Measurements from ENCODE around the gene ZNF862.

ZNF862 gene

DNA sequence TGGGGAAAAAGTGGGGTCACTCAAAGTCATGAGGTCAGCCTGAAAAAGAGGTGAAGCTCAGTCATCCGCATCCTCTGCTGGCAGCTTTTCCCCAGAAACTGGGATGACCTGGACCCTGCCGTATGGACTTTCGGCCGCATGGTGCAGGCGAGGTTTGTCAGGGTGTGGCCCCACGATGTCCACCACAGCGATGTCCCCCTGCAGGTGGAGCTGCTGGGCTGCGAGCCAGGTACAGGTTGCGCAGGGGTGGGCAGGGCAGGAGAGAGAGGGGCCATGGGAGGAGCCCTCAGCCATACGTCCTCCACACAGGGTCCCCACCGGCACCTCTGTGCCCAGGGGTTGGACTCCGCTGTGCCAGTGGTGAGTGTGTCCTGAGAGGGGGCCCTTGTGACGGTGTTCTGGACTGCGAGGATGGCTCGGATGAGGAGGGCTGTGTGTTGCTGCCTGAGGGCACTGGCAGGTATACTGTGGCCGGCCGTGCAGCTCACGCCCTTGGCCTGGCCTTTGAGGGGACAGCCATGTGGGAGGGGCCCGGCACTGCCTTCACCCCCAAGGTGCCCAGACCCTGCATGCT, 41.8 kb upstream of the ZNF862 start:
- TF ChIP-seq, protein P1, sequence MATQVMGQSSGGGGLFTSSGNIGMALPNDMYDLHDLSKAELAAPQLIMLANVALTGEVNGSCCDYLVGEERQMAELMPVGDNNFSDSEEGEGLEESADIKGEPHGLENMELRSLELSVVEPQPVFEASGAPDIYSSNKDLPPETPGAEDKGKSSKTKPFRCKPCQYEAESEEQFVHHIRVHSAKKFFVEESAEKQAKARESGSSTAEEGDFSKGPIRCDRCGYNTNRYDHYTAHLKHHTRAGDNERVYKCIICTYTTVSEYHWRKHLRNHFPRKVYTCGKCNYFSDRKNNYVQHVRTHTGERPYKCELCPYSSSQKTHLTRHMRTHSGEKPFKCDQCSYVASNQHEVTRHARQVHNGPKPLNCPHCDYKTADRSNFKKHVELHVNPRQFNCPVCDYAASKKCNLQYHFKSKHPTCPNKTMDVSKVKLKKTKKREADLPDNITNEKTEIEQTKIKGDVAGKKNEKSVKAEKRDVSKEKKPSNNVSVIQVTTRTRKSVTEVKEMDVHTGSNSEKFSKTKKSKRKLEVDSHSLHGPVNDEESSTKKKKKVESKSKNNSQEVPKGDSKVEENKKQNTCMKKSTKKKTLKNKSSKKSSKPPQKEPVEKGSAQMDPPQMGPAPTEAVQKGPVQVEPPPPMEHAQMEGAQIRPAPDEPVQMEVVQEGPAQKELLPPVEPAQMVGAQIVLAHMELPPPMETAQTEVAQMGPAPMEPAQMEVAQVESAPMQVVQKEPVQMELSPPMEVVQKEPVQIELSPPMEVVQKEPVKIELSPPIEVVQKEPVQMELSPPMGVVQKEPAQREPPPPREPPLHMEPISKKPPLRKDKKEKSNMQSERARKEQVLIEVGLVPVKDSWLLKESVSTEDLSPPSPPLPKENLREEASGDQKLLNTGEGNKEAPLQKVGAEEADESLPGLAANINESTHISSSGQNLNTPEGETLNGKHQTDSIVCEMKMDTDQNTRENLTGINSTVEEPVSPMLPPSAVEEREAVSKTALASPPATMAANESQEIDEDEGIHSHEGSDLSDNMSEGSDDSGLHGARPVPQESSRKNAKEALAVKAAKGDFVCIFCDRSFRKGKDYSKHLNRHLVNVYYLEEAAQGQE (IDR thresholded peaks at IDR 0.05; ENCODE audit: insufficient read depth in 1 of 2, low read depth in 2 of 2, low read length in 2 of 2) = no peak
- no peak for TF ChIP-seq FOXP2 (optimal IDR thresholded peaks at IDR 0.05; ENCODE audit: borderline replicate concordance, extremely low read depth, extremely low read length, insufficient read depth)
- no peak for TF ChIP-seq POLR2AphosphoS5 (IDR thresholded peaks at IDR 0.05; ENCODE audit: low read depth, low read length)
- TF ChIP-seq SIN3A (IDR thresholded peaks at IDR 0.05; ENCODE audit: borderline replicate concordance, insufficient read depth, low read length) = no peak
- no peak for TF ChIP-seq TAF1 (IDR thresholded peaks at IDR 0.05; ENCODE audit: borderline replicate concordance, insufficient read depth, low read length)

DNA sequence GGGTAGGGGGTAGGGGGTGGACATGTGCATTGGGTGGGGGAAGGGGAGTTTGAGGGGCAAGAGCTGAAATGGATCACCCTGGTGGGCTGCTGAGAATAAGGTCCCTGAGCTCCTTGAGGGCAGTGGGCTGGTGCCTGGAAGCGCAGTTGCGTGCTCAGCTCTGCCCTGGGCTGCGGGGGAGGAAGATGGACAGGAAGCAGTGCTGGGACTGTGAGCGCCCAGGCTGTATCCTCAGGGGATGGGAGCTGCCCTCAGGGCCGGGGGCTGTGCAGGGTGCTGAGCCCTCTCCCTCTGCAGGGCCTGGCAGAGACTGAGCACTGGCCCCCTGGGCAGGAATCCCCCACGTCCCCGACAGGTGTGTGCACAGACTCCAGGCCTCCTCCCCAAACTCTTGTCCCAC, 40.4 kb upstream of the ZNF862 start:
- no peak for TF ChIP-seq FOXP2 (optimal IDR thresholded peaks at IDR 0.05; ENCODE audit: borderline replicate concordance, extremely low read depth, extremely low read length, insufficient read depth)
- TF ChIP-seq TAF1 (IDR thresholded peaks at IDR 0.05; ENCODE audit: borderline replicate concordance, insufficient read depth, low read length) = no peak
- TF ChIP-seq, protein P1 (IDR thresholded peaks at IDR 0.05; ENCODE audit: insufficient read depth in 1 of 2, low read depth in 2 of 2, low read length in 2 of 2) = no peak
- TF ChIP-seq SIN3A (IDR thresholded peaks at IDR 0.05; ENCODE audit: borderline replicate concordance, insufficient read depth, low read length) = no peak
- TF ChIP-seq POLR2AphosphoS5 (IDR thresholded peaks at IDR 0.05; ENCODE audit: low read depth, low read length) = no peak

DNA sequence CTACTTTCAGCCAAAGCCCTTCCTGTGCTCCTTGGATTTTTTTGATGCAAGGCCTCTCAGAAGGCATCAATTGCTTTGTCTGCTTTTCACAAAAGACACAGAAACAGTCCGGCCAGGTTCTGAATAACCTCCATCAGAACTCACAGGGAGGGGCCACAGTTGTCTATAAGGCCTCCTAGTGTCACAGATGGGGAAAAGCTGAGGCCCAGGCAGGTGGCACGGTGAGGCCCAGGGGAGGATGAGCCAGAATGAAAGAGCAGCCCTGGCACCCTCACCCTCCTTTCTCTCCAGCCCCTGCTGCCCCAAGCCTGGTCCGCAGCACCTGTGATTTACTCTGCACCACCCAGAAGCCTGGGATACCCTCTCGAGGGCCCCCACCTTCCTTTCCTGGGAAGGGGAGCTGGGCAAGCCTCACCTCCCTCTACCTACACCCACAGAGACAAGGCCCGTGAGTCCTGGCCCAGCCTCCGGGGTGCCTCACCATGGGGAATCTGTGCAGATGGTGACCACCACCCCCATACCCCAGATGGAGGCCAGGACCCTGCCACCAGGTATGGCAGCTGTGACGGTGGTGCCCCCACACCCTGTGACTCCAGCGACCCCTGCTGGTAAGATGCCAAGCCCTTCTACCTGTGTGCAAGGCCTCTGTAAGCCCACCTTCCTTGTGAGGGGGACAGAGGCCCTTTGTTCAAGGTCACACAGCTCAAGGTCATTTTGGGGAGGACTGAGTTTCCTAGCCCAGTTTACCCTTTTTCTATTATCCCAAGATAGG, 38.6 kb upstream of the ZNF862 start:
- no peak for TF ChIP-seq POLR2AphosphoS5 (IDR thresholded peaks at IDR 0.05; ENCODE audit: low read depth, low read length)
- no peak for TF ChIP-seq SIN3A (IDR thresholded peaks at IDR 0.05; ENCODE audit: borderline replicate concordance, insufficient read depth, low read length)

DNA sequence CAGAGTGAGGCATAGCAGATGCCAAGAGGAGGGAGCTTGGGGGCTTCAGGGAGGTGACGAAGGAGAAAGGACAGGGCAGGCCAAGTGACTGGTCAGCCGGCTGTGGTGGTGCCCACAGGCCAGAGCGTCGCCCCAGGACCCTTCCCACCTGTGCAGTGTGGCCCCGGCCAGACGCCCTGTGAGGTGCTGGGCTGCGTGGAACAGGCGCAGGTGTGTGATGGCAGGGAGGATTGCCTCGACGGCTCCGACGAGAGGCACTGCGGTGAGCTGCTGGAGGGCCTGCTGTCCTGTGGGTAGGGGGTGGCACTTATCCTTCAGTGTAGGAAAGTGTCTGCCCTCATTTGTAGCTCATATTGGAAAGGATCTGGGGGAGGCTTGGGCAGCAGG, 38.0 kb upstream of the ZNF862 start:
- TF ChIP-seq FOXP2 (optimal IDR thresholded peaks at IDR 0.05; ENCODE audit: borderline replicate concordance, extremely low read depth, extremely low read length, insufficient read depth) (no peak), SIN3A (IDR thresholded peaks at IDR 0.05; ENCODE audit: borderline replicate concordance, insufficient read depth, low read length) (no peak), TAF1 (IDR thresholded peaks at IDR 0.05; ENCODE audit: borderline replicate concordance, insufficient read depth, low read length) (no peak), POLR2AphosphoS5 (IDR thresholded peaks at IDR 0.05; ENCODE audit: low read depth, low read length) (no peak)
- TF ChIP-seq, protein P1 (IDR thresholded peaks at IDR 0.05; ENCODE audit: insufficient read depth in 1 of 2, low read depth in 2 of 2, low read length in 2 of 2) = no peak

DNA sequence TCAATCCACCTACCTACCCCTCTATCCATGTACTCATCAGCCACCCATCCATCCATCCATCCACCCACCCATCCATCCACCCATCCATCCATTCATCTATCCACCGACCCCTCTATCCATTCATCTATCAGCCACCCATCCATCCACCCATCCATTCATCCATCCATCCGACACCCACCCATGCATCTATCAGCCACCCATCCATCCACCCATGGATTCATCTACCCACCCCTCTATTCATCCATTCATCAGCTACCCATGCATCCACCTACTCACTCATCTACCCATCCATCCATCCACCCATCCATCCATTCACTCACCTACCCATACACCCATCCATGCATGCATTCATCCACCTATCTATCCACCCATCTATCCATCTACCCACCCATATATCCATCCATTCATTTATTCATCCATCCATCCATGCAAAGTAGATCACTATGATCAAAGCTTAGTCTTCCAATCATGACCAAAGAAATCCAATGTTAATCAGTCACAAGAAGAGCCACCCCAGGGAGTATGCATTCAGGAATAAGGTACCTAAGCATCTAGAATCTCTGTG, 37.1 kb upstream of the ZNF862 start:
- no peak for TF ChIP-seq FOXP2 (optimal IDR thresholded peaks at IDR 0.05; ENCODE audit: borderline replicate concordance, extremely low read depth, extremely low read length, insufficient read depth)
- TF ChIP-seq SIN3A (IDR thresholded peaks at IDR 0.05; ENCODE audit: borderline replicate concordance, insufficient read depth, low read length) = no peak
- TF ChIP-seq POLR2AphosphoS5 (IDR thresholded peaks at IDR 0.05; ENCODE audit: low read depth, low read length) = no peak
- TF ChIP-seq, protein P1 (IDR thresholded peaks at IDR 0.05; ENCODE audit: insufficient read depth in 1 of 2, low read depth in 2 of 2, low read length in 2 of 2) = no peak
- TF ChIP-seq TAF1 (IDR thresholded peaks at IDR 0.05; ENCODE audit: borderline replicate concordance, insufficient read depth, low read length) = no peak

Measured in PFSK-1 (cell line).